Stimulated activated CD4-positive, alpha-beta T cell treated with anti-CD3 and anti-CD28 coated beads, Interleukin-4, amount 100 ng/mL, for 1 hour (primary cell): Measurements from ENCODE around the gene SSH3.
A peak's percentile ranks its signal among the peaks of the same experiment; 100 is the strongest.

Experiments used
- DNase-seq: peaks from one replicate; pipeline ENCODE4 v3.0.0-alpha.2; 2020

Gene SSH3

GRCh38 chr11:67295846-67296245 lies 7.5 kb upstream of the SSH3 start:
- DNase-seq, result no peak

GRCh38 chr11:67298786-67299185 lies 4.5 kb upstream of the SSH3 start:
- DNase-seq, result no peak

GRCh38 chr11:67299471-67300191 lies 3.7 kb upstream of the SSH3 start:
- DNase-seq, result no peak

DNA sequence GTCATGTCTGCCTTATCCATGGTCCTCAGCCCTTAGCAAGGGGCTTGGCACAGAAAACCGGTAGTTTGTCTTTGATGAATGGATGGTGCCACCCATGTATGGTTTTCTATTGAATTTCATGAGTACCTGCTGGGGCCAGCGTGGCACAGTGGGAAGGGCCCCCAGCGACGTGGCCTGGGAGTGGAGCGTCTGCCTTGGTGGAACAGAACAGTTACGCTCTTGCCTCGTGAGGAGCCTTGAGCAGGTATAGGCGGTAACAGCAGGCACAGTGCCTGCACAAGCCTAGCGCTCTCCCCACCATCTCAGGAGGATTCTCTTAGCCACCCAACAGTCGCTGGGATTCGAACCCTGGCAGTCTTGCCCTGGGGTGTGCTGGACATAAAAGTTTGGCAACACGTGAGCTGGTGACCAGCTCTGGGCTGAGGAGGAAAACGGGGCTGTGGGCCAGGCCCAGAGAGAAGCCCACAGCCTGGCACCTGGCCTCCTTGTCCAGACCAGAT lies 3.0 kb upstream of the SSH3 start:
- no peak for DNase-seq

DNA sequence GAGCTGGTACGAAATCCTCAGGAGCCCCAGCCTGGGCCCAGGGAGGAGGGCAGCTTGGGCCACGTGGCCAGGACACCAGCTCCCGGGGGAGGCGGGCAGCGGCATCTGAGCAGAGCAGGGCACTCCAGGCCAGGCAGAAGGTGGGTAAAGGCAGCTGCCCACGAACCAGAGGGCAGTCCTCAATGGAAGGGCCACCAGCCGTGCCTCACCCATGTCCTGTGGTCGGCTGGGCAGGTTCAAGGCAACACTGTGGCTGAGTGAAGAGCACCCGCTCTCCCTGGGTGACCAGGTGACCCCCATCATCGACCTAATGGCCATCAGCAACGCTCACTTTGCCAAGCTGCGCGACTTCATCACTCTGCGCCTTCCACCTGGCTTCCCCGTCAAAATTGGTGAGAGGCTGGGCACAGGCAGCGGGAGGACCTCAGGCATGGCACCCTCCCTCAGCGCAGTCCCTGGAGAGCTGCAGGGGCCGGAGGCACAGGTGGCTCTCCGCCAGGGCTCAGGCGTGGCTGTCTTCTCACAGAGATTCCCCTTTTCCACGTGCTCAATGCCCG lies 2.5 kb upstream of the SSH3 start:
- no peak for DNase-seq

DNA sequence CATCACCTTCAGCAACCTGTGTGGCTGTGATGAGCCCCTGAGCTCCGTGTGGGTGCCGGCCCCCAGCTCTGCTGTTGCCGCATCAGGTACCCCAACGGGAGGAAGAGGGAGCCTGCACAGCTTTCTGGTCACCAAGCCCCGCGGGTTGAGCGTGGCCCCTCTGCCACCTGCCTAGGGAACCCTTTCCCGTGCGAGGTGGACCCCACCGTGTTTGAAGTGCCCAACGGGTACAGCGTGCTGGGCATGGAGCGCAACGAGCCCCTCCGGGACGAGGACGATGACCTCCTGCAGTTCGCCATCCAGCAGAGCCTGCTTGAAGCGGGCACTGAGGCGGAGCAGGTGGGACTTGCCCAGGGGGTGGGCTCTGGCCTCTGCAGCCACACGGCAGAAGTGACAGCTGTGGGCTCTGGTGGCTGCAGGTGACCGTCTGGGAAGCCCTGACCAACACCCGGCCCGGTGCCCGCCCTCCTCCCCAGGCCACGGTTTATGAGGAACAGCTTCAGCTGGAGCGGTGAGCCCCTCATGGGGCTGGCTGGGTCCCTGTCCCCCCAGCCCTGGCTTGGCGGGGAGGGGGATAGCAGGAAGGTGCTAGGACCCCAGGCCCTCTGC lies 1.9 kb upstream of the SSH3 start:
- DNase-seq, result no peak

DNA sequence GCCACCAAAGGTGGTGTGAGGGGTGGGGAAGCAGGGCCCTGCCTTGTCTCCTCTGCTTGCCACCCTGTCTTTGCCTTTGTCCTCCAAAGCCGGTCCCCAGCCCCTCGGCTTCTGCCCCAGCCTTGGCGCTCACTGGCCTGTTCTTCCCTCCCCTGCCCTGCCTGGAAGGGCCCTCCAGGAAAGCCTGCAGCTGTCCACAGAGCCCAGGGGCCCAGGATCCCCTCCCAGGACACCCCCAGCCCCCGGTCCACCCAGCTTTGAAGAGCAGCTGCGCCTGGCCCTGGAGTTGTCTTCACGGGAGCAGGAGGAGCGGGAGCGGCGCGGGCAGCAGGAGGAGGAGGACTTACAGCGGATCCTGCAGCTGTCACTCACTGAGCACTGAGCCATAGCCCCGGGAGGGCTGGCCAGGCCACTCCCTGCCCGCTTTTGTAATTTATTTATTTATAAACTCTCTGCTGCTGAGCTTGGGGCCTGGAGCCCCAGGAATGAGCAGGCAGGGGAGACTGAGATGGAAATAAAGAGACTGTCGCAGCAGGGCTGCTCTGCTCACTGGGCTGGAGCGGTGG lies 1.3 kb upstream of the SSH3 start:
- DNase-seq, result no peak

DNA sequence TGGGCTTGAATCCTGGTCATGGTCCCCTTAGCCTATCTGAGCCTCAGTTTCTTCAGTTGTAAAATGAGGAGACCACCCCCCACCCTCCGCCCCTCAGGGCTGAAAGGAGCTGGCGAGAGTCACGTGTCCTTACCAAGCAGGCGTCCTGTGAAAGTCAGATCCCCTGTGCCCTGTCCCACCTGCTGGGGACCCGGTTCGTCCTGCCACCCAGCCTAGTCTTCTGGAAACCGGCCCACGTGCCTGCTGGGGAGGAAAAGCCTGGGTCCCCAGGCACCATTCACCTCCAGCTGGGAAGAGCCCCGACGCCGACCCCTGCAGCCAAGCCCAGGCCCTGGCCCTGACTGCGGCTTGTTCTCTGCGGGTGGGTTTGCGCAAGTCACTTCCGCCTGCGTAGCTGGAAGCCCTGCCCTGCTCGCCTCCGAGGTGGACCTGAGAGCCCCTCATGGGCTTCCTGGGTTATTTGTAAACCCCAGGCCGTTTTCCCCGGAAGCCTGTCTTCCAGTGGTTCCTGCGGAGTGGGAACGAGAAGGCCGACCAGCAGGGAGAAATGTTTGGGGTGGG lies 679 bp upstream of the SSH3 start:
- DNase-seq, result no peak

DNA sequence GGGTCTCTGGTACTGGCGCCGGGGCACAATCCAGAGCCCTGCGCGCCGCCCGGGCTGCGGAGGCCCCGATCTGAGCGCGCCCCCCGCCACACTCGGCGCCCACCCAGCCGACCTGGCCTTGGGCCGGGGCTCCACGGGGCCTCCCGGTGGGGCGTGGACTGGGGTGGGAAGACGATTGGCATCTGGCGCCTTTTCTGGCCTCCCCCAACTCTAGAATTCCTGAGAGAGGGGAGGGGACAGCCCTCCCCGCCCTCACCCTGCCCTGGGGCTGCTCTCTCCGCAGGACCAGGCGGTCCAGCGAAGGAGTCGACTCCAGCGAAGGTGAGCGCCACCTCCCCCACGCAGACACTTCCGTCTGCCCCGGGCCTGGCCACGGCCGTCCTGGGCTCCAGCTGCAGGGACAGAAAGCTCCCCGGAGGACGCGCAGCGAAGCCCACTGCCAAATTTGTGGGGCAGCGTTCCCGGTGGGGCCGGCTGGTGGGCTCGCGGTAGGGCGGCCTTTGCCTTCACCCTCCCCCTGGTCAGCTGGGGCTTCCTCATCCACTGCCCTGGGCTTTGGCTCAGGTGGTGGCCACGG lies 593 bp downstream of the SSH3 start:
- DNase-seq, result peak; percentile 27

- DNase-seq, result no peak
These were observed 1.3 kb downstream of the SSH3 start for GRCh38 chr11:67304511-67305113.

DNA sequence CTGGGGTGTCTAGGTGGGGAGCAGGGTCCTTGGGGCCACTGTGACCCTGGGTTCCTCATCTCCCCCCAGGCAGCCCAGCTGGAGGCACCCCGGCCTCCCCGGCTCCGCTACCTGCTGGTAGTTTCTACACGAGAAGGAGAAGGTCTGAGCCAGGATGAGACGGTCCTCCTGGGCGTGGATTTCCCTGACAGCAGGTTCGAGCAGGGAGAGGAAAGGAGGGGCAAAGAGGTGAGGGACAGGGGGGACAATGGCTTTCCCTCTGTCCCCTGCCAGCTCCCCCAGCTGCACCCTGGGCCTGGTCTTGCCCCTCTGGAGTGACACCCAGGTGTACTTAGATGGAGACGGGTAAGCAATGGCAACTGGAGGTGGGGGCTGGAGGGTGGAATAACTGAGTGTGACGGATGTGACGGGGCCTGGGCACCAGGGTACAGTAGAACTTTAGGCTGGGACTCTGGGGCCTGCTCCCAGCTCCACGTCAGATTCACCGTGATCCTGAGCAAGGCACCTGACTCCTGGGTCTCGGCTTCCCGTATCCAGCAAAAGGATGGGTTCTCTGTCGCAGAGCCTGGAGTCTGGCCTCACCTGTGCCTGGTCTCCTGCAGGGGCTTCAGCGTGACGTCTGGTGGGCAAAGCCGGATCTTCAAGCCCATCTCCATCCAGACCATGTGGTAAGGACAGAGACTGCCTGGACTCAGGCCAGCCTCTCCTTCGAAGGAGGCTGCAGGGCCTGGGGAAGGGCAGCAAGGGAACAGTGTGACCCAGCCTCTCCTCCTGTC lies 3.6 kb downstream of the SSH3 start:
- DNase-seq, result no peak

DNA sequence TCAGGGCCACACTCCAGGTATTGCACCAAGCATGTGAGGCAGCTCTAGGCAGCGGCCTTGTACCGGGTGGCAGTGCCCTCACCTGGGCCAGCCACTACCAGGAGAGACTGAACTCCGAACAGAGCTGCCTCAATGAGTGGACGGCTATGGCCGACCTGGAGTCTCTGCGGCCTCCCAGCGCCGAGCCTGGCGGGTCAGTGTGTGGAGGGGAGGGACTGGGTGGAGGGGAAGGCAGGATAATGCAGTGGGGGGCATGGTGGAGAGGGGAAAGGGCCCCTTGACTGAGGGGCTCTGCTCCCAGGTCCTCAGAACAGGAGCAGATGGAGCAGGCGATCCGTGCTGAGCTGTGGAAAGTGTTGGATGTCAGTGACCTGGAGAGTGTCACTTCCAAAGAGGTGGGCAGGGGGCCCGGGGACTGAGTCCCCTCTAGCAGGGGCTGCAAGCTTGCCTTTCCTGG lies 4.2 kb downstream of the SSH3 start:
- no peak for DNase-seq

DNA sequence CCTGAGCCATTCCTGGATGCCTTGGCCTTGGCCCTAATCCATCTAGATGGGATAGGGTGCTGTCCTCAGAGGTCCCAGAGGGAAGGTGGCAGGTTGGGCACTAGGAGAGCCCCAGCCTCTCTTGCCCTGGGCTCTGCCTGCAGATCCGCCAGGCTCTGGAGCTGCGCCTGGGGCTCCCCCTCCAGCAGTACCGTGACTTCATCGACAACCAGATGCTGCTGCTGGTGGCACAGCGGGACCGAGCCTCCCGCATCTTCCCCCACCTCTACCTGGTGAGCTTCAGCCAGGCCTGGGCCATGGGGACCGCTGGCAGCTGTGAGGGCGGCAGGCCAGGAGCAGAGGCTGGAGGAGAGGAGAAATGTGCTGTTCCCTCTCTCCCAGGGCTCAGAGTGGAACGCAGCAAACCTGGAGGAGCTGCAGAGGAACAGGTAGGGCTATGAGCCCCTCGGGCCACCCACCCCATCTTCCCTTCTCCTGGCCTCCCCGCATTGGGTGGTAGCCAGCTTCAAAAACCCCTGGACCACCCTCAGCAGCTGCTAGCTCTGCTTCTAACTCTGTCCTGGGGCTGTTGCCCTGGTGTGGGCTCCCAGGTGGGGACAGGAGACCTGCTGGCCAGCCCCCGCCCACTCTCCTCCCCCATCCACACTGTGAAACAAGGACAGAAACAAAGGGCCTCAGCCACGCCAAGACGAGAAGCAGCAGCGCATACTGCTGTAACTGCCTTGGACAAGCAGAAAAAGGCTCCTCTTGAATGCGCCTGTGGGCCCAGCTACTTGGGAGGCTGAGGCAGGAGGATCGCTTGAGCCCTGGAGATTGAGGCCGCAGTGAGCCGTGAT lies 4.9 kb downstream of the SSH3 start:
- no peak for DNase-seq

- no peak for DNase-seq
These were observed 5.8 kb downstream of the SSH3 start for GRCh38 chr11:67309166-67309565.

DNA sequence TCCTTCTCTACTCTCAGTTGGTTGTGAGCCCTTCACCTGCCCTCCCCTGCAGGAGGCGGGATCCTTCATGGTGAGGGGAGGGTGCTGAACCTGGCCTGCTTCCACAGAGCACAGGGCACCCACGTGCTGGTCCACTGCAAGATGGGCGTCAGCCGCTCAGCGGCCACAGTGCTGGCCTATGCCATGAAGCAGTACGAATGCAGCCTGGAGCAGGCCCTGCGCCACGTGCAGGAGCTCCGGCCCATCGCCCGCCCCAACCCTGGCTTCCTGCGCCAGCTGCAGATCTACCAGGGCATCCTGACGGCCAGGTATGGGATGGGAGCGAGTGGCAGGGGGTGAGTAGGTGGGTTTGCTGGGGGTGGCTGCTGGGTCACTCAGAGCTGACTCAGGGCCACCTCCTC lies 6.3 kb downstream of the SSH3 start:
- DNase-seq, result no peak

- no peak for DNase-seq
These were observed 7.1 kb downstream of the SSH3 start for GRCh38 chr11:67310246-67311050.

GRCh38 chr11:67311051-67311555 lies 7.8 kb downstream of the SSH3 start:
- no peak for DNase-seq

DNA sequence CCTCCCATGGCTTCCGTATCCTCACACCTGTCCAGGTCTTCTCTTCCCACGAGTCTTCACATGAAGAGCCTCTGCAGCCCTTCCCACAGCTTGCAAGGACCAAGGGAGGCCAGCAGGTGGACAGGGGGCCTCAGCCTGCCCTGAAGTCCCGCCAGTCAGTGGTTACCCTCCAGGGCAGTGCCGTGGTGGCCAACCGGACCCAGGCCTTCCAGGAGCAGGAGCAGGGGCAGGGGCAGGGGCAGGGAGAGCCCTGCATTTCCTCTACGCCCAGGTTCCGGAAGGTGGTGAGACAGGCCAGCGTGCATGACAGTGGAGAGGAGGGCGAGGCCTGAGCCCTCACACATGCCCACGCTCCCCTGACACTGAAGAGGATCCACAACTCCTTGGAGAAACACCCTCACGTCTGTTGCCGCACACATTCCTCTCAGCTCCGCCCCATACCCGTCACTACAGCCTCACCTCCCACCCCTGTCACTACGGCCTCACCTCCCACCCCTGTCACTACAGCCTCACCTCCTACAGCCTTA lies 8.3 kb downstream of the SSH3 start:
- DNase-seq, result no peak

- DNase-seq, result peak; percentile 43
These were observed 9.1 kb downstream of the SSH3 start for GRCh38 chr11:67312187-67313021.
